Measurements from ENCODE around the gene SORCS1.

Gene SORCS1

DNA sequence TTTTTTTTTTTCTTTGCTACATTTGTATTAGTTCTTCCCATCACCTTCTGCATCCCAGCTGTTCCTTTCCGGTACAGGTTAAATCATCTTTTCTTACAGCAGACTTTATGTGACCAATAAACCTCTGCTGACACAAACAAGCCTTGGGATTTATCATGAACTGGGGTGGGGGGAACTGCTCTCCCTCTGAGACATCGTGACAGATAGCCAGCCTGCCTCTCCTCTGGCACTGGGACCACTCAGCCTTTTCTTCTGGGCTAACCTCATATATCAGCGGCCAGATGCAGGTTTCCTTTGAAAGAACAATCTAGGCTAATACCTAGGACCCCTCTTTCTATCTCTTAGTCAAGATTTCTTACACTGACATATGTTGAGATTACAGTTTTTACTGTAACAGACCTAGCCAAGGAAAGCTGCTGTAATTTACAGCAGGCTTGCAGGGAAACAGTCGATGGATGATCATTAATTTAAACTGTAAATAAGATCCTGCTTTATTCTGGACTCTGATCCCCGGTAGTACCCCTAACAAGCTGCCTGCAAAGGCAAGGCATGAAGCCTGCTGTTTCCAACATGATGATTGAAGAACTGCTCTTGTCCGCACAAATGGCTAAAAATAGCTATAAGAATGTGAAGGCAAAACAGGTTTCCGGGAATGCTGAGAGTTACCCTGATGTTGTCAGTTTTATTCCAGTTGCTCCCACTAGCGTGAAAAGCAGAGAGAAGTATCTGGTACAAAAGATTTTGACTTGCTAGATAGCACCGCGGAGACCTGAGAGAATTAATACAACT is 338.7 kb downstream of the SORCS1 start:
- DNase-seq (ENCODE audit: low spot score), result no peak
- no peak for FAIRE-seq

DNA sequence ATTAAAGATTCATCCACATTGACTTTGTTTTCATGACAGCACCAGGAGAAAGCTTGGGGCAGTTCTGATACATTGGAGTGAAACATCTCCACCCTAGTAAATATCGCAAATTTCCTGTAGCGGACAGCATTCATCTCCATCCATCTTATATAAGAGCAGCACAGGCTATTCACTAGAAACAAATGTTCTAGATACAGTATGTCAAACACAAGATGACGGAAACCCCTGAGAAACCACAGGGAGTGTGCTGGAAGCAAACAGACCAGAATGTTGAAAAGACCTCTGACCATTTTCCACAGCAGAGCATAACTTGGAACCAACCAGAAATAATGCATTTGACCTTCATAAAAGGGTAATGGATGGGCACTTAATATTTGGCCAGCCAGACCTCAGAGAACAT is 343.9 kb downstream of the SORCS1 start:
- DNase-seq (ENCODE audit: low spot score) (no peak), FAIRE-seq (no peak)

DNA sequence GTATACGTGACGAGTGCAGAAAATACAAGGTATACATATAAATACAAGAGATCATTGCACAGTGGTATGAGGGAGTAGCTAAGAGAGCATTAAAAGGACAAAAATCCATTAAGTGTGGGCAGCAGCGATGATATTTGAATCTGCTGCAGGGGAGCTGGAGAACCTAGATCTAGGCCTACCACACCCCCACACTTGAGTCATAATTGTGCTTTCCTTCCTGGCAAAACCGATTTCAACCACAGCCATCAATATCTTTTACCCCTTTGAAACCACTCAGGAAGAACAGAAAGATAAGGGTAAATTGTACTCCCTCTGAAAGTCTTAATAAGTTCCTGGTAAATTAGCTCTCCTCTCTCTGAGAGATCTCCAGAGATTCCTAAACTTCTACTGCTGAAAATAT is 345.0 kb downstream of the SORCS1 start:
- DNase-seq (ENCODE audit: low spot score) (no peak), FAIRE-seq (no peak)

DNA sequence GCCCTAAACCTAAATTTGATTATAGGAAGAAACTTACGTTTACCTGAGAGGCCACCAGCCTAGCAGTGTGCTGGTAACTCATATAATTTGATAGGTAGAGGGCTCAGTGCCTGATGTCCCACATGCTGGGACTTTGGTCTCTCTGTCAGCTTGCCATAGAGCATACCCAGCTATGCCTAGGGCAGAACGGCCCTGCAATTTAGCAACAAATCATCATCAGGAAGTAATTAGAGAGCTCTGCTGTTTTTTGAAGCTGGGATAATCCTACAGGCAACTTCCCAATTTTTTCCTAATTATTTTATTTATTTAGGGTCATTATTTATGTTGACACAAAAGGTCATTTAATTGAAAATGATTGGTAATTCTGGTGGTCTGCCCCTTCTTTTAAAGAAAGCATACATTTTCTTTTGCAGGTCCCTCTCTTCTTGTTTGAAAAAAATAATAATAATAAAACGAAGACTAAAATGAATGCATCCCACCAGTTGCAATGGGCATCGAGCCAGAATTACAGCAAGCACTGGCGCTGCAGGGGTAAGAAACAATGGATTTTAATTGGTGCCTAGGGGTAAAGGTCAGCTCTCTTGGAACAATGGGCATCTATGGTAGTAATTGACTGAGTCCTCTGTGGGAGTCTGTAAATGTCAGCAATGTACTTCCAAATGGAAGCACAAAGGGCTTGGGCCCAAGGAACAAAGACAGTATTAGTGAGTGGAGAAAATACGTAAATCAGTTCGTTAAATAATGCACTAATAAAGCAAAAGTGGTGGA is 348.0 kb downstream of the SORCS1 start:
- DNase-seq (ENCODE audit: low spot score), result no peak
- FAIRE-seq, result no peak

DNA sequence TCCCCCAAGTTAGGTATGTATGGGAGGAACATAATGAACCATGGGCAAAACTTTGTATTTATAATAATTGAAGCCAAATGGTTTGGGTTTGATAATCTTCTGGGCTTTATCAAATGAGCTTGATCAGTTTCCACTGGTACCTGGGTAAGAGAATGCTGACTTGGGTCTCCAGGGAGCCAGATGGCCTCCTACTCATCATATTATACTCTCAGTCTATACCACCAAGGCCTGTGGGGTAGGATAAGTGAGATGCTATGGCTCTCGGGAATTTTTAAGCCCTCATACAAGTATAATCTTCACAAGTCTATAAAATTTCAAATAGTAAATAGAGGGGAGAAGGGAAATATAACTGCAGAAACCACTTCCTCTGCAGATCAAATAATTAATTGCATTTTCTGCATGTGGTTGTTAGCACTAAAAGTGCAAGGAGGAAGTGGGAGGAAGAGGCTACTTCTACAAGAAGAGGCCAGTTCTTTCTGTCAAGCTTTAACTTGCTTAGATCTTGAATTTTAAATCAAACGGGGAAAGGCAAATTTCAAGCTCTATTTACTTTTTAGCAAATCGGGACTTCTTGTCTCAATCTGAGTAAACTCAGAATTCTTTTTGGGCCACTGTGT is 349.0 kb downstream of the SORCS1 start:
- FAIRE-seq (no peak), DNase-seq (ENCODE audit: low spot score) (no peak)

DNA sequence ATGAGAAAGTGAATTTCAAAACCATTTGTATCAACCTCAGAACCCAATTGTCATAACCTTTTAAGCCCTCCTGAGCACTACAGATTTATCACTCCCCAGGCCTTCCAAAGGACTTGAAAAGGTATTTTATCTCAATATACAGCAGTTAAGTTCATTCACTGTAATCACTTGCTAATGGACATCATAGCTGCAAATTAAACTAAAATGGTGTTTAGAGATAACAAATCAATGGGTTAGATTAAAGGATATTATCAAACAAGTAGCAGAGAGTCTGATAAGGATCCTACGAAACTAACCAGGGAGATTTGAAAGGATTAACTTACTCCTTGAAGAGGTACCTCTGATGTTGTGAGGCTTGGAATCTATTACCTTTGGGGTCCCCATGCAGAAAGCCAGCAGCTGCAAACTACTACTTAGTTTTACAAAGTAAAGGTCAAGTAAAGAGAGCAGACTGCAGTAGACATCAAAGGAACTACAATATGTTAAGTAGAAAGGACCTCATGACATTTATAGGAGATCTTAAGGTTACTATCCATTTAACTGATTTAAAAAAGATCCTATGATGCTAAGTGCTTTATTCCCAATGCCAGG is 359.4 kb downstream of the SORCS1 start:
- FAIRE-seq, result no peak
- DNase-seq (ENCODE audit: low spot score), result no peak

DNA sequence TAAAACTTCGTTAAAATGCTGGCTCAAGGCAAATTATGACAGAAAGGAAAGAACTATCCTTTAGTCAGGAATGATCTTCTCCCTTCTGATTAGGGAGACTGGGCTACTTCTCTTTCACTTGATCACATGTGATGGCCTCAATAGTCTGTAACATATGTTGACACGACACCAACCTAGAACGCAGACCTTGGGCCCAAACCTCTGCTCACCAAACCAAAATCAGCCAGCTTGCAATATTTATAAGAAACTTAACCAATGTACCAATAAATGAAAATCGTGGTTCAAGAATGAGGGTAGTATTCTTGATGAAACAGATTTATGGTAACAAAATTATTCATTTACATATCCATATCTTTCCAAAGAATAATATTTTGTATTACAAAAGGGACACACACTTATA is 361.6 kb downstream of the SORCS1 start:
- FAIRE-seq, result no peak

DNA sequence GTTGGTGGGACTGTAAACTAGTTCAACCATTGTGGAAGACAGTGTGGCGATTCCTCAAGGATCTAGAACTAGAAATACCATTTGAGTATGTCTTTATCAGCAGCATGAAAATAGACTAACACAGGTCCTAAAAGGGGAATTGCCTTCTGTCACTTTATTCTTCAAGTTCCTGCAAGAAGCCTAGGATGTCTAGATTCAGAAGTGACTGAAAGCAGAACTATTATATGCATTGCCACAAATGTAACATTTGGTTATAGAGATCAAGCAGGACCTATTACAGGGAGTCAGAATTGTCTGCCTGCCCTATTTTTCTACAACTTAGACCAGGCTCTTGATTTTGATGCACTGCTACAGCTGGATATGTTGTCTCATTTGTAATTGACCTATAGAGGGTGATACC is 364.7 kb downstream of the SORCS1 start:
- no peak for FAIRE-seq
- DNase-seq (ENCODE audit: low spot score), result no peak

More for the DNA sequence above, 361.6 kb downstream of the SORCS1 start:
- DNase-seq (ENCODE audit: low spot score), result no peak

DNA sequence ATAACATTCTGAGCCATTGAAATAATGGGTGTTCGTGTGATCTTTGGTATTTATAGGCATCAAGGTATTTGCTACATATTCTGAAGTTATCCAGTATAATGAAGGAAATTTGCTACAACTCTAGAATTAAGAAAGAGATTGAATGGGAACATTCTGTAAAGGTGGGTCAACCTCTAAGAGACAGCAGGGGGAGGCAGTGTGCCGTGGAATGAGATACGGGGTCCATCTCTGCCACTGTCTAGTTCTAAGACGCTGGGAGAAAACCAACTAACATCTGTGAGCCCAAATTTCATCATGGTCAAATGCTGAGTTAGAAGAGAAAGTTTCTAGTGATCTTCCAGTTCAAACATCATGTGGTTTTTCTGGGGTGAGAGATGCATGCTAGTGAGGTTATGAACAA is 368.9 kb downstream of the SORCS1 start:
- no peak for FAIRE-seq
- peak; percentile 26 for DNase-seq (ENCODE audit: low spot score)

DNA sequence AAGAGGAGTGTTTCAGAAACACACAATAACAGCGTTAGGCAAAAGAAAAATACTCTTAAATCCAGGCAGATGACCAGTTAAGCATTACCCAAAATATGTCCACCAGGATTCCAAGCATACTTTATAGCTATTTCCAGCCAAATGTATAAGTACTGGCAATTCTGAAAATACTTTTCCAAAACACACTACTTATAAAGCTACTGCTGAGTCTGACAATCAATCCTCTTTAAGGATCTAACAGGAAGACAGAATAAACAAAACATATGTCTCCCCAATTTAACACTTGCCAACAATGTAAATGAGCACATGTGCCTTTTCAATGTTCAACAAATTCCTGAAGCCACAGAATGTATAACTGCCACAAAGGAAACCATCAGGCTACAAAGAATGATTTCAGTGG is 370.9 kb downstream of the SORCS1 start:
- FAIRE-seq, result no peak
- DNase-seq (ENCODE audit: low spot score), result no peak

DNA sequence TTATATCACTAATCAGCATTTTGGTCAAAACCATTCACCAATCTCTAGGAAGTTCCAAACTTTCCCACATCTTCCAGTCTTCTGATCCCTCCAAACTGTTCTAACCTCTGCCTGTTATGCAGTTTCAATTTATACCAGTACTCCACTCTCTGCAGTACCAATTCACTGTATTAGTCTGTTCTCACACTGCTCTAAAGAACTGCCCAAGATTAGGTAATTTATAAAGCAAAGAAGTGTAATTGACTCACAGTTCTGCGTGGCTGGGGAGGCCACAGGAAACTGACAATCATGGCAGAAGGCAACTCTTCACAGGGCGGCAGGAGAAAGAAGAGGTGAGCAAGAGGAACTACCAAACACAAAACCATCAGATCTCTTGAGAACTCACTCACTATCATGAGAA is 374.9 kb downstream of the SORCS1 start:
- no peak for FAIRE-seq
- no peak for DNase-seq (ENCODE audit: low spot score)

DNA sequence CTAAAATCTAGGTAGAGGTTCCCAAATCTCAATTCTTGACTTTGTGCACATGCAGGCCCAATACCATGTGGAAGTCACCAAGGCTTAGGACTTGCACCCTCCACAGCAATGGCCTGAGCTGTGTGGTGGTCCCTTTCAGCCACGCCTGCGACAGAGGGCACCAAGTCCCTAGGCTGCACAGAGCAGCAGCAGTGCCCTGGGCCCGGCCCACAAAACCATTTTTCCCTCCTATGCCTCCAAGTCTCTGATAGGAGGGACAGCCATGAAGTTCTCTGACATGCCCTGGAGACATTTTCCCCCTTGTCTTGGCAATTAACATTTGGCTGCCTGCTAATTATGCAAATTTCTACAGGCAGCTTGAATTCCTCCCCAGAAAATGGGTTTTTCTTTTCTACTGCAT is 375.5 kb downstream of the SORCS1 start:
- DNase-seq (ENCODE audit: low spot score) (no peak), FAIRE-seq (no peak)

DNA sequence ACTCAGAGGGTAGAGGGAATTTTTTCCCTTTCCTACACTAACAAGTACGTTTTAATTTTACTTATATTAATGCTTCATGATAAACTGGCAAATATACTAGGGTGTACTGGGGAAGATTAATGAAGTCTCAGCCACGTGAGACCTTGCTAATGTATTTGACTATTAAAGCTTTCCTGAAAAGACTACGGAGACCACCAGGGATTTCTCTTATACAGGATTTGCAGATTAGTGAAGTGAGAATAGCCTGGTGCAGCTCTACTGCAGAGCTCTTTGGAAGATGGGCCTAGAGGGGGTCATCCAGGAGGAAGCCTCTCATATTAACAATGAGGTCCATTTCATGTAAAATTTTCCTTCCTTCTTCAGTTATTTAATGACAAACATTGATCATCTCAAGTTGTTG is 379.0 kb downstream of the SORCS1 start:
- FAIRE-seq, result no peak
- no peak for DNase-seq (ENCODE audit: low spot score)

DNA sequence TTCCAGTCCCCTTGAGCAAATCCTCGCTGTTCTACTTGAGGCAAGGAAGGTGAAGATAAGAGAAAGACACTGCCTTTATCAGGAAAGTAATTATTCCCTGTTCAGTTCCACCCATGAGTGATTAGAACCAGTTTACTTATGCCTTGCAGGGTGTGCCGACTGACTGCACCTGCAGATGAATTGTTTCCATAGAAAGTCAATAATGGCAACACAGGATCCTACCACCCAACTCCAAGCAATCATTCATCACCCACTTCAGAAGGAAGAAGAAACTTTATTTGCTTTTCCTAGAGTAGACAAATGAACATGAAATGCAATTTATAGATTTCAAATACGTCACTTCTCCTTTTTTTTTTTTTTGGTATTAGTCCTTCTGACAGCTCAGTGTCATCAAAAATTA is 383.9 kb downstream of the SORCS1 start:
- no peak for DNase-seq (ENCODE audit: low spot score)
- FAIRE-seq, result no peak

DNA sequence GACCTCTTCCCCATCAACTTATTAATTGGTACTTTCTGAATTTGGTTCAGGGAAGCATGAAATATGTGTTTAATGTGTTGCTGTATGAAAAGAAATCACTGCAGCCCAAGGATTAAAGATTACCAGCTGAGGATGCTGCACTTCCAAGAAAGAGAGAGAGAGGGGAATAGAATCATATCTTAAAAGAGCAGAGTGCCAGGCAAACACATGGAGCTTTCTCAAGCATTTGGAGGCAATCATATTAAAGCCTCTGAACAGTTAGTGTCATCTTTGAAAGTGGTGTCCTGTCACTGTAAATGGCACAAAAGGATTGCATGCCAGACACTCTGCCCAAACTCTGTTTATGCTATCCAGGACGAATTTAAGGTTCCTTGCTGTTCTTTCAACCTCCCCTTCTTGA is 386.7 kb downstream of the SORCS1 start:
- DNase-seq (ENCODE audit: low spot score) (no peak), FAIRE-seq (no peak)

DNA sequence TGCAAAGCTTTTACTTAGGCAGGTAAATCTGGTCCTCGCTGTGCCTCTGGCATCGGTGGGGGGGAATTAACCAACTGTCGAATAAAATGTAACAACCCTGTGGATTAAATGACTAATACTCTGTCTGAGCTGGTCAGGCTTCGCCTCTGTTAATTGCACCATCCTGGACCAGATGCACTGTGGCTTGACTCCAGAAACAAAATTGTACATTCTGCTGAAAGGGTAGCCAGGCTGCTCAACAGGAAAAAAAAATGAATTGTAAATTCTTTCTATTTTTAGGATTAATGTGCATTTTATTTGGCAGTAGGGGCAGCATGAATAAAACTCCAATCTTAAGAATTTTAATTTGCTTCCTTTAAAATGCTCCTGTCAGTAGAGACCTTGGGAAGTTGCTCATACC is 389.4 kb downstream of the SORCS1 start:
- no peak for FAIRE-seq

DNA sequence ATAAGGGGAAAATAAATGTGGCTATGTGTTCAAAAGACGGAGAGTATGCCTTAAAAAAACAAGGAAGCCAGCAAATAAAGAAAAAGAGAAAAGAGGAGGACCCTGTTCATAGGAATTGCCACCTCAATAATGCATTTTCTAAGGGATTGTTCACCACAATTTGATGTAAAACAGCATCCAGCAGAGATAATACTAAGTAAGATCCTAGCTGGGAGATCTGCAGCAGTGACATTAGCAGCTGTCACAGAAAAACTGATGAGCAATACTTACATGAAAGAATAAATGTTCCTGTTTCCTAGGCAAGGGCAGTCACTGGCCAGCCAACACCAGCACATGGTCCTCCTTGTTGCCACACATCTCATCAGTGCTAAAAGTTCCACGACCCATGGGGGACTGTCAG is 391.5 kb downstream of the SORCS1 start:
- DNase-seq (ENCODE audit: low spot score) (no peak), FAIRE-seq (no peak)

More for the DNA sequence above, 389.4 kb downstream of the SORCS1 start:
- DNase-seq (ENCODE audit: low spot score), result no peak

DNA sequence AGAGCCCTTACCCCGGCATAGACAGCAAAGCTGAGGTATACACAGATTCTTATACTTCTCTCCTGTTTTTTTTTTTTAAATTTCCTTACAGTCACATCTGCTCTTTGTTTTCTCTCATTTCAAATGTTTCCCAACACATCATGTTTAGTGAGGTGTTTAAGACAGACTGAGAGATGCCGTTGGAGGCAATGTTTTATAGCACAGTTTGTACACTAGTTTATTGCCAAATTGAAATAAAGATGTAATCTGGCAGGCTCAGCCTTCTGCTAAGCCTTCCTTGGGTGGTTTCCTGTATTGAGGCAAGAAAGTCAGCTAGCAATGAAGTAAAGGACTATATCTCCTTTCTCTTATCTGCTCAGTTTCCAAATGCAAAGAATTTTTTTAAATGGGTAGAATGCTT is 393.4 kb downstream of the SORCS1 start:
- DNase-seq (ENCODE audit: low spot score), result no peak
- FAIRE-seq, result no peak

DNA sequence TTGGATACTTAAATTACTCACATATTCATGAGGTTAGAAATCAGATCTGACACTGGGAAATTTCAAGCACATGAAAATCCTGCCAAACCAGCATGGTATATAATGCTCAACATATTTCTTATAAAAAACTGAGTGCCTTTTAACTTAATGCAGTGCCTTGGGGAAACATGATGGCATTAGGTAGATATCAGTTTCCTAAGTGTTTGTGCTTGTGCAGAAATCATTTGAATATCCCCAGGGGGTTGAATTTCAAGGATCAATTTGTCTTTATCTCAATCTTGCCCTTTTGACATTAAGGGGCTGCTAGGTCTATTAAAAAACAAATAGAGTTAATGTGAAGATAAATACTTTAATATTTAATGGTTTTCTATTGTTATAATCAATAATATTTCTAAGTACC is 396.3 kb downstream of the SORCS1 start:
- FAIRE-seq (no peak), DNase-seq (ENCODE audit: low spot score) (no peak)

DNA sequence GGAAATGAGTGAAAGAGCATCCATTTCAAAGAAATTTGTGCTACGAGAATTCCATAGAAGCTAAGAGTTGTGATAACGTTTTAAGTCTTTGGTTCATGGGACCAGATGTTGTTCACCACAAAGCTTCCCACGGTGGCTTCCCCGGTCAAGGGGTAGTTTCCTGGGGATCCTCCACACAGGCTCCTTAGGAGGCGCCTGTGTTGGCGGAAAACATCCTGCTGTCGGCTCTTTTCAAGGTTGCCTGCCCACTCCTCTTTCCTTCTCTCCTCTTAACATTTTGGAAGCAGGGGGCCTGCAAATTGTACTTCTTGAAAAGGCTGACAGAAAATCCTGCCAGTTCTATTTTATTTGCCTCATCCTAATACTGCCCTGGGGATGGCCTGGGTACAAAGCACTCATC is 398.6 kb downstream of the SORCS1 start:
- DNase-seq (ENCODE audit: low spot score) (no peak), FAIRE-seq (no peak)

DNA sequence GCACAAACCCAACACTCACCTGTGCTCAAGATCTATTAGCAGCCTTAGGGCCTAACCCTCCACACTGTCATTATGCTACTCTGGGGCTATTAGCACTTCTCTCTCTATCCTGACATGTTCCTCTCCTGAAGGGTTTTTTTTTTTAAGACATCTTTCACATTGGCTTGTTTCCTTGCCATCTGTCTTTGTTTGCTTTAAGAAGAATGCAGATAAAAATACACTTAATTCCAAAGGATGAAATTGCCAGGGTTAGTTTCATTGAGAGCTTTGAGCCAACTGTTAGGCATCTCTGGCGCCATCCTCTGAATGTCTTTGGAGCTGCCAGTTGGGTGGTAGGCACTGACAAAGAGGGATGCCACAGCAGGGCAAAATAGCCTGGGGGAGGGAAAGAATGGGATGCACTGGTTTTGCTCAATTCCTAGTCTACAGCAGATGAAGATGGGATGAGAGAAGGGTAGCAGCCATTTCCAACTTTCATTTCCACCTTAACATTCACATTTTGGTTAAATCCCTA is 399.2 kb downstream of the SORCS1 start:
- DNase-seq (ENCODE audit: low spot score) (no peak), FAIRE-seq (no peak)

DNA sequence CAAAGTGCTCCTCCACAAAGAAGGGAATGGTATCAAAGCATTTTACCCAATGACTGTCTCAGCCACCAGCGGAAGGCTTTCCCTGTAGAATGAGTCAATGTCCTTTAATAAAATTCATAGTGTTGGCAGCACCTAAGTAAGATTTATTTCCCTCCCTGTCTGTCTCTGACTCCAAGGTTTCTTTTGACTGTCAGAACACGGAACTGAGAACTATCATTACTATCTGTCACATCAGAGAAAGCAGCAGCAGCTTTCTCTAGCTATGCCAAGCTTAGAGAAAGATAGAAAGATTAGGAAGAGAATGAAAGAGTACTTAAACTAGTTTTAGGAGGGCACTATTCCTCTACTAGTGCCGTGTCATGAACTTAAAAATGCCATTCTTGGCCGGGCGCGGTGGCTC is 400.1 kb downstream of the SORCS1 start:
- no peak for DNase-seq (ENCODE audit: low spot score)
- FAIRE-seq, result no peak

All from urothelium cell line (cell line).